Smooth muscle cell (in vitro differentiated cells): ENCODE results near the gene GCLC. TPM values are rescaled to one million over a fixed set of nuclear protein-coding genes. Genes with fewer than 3 reads are reported as not detected.

Experiments
- DNase-seq: peaks from one replicate; lab custom pipeline; 2025; ENCODE audit not compliant: unreplicated experiment; lab: John Stamatoyannopoulos, UW
- H2AFZ ChIP-seq: fragments of 200-600 bp; sonication (generic); 2 replicates; pipeline ENCODE4 v1.6.0; 2016; ENCODE audit warnings: antibody characterized with exemption, low read depth, mild to moderate bottlenecking
- H3F3A ChIP-seq: fragments of 200-600 bp; sonication (generic); 2 replicates; pipeline ENCODE4 v1.6.0; 2017; ENCODE audit warnings: antibody characterized with exemption, low read depth
- H3K27ac ChIP-seq: fragments of 200-600 bp; sonication (generic); 2 replicates; pipeline ENCODE4 v1.5.1; 2016; ENCODE audit warnings: low read depth, mild to moderate bottlenecking
- H3K27me3 ChIP-seq: fragments of 200-600 bp; sonication (generic); 2 replicates; pipeline ENCODE4 v1.6.1; 2016; ENCODE audit warnings: low read depth, mild to moderate bottlenecking
- H3K36me3 ChIP-seq: fragments of 200-600 bp; sonication (generic); 2 replicates; pipeline ENCODE4 v1.5.1; 2016; ENCODE audit warnings: low read depth
- H3K4me1 ChIP-seq: fragments of 200-600 bp; sonication (generic); 2 replicates; pipeline ENCODE4 v1.5.1; 2016; ENCODE audit warnings: low read depth
- H3K4me2 ChIP-seq: fragments of 200-600 bp; sonication (generic); 2 replicates; pipeline ENCODE4 v1.6.0; 2016; ENCODE audit warnings: mild to moderate bottlenecking
- H3K4me3 ChIP-seq: fragments of 200-600 bp; sonication (generic); 2 replicates; pipeline ENCODE4 v1.5.1; 2016; ENCODE audit warnings: mild to moderate bottlenecking
- H3K79me2 ChIP-seq: fragments of 200-600 bp; sonication (generic); 2 replicates; pipeline ENCODE4 v1.6.0; 2016; ENCODE audit warnings: low read depth, mild to moderate bottlenecking
- H3K9ac ChIP-seq: fragments of 200-600 bp; sonication (generic); 2 replicates; pipeline ENCODE4 v1.6.0; 2016; ENCODE audit warnings: low read depth
- H3K9me3 ChIP-seq: fragments of 200-600 bp; sonication (generic); replicated peaks from 2 replicates; pipeline ENCODE4 v1.5.1; 2016; ENCODE audit warnings: low read depth
- H4K20me1 ChIP-seq: fragments of 200-600 bp; sonication (generic); 2 replicates; pipeline ENCODE4 v1.6.0; 2016; ENCODE audit warnings: low read depth
- CTCF ChIP-seq: fragments of 200-600 bp; sonication (generic); IDR thresholded peaks from 2 replicates; pipeline ENCODE4 v1.5.1; 2017; ENCODE audit warnings: borderline replicate concordance, mild to moderate bottlenecking, antibody characterized with exemption; ENCODE audit not compliant: insufficient read depth, poor library complexity, severe bottlenecking
- WGBS: methylation state at CpG from one replicate; pipeline ENCODE4 v1.1.7; 2016; ENCODE audit warnings: low lambda C conversion rate; 5-methylcytosine and 5-hydroxymethylcytosine counted together
- polyA plus RNA-seq: library from polyadenylated mRNA; unstranded; fragments of >200 nt; fragmentation: Nextera tagmentation; extraction: Ambion mirVana; gene quantifications from 2 replicates; pipeline ENCODE4 v1.2.1, GENCODE V29; 2016
- total RNA-seq: library from RNA; depleted of rRNA; stranded (reverse); fragments of >200 nt; gene quantifications from 2 replicates; pipeline ENCODE4 v1.2.3, GENCODE V29; 2014

GCLC gene
- total and polyA plus RNA-seq, 2 experiments from 2014 or later, result 3.7 to 7.1 TPM

GRCh38 chr6:53581856-53582255, 37.0 kb upstream of the GCLC start:
- no peak for TF ChIP-seq CTCF
- no peaks in the 10 kb centered on the region for H3K9me3 ChIP-seq
- WGBS, result 69% methylated on average over 2 of the region's 2 CpGs

GRCh38 chr6:53581173-53581773, 36.4 kb upstream of the GCLC start:
- H2AFZ ChIP-seq, result peak overlapping the region; percentile 7
- TF ChIP-seq CTCF, result no peak
- H3K79me2 ChIP-seq, result no peaks in the 10 kb centered on the region
- no peak overlapping the region for H3K9ac ChIP-seq
- no peaks in the 10 kb centered on the region for H4K20me1 ChIP-seq
- H3K4me3 ChIP-seq, result no peak overlapping the region
- no peaks in the 10 kb centered on the region for H3K27me3 ChIP-seq
- peak overlapping the region; percentile 17 for H3K4me2 ChIP-seq
- DNase-seq, result no peak
- no peaks in the 10 kb centered on the region for H3F3A ChIP-seq
- WGBS, result 55% methylated on average over 2 of the region's 2 CpGs
- no peaks in the 10 kb centered on the region for H3K9me3 ChIP-seq
- peak overlapping the region; percentile 13 for H3K27ac ChIP-seq
- H3K4me1 ChIP-seq, result no peaks in the 10 kb centered on the region
- no peaks in the 10 kb centered on the region for H3K36me3 ChIP-seq

More at GRCh38 chr6:53581856-53582255, 37.0 kb upstream of the GCLC start:
- Histone ChIP-seq H3K4me3 (no peak overlapping the region), H4K20me1 (no peaks in the 10 kb centered on the region), H3F3A (no peaks in the 10 kb centered on the region), H2AFZ (peak overlapping the region; percentile 1), H3K9ac (no peak overlapping the region), H3K27ac (peak overlapping the region; percentile 13), H3K79me2 (no peaks in the 10 kb centered on the region), H3K27me3 (no peaks in the 10 kb centered on the region), H3K4me2 (peak overlapping the region; percentile 17), H3K36me3 (no peaks in the 10 kb centered on the region), H3K4me1 (no peaks in the 10 kb centered on the region)
- DNase-seq, result no peak

GRCh38 chr6:53579338-53579737, 34.4 kb upstream of the GCLC start:
- WGBS, result 95% methylated on average over 5 of the region's 5 CpGs
- no peak for TF ChIP-seq CTCF

GRCh38 chr6:53578371-53578770, 33.5 kb upstream of the GCLC start:
- H3K4me1 ChIP-seq, result no peaks in the 10 kb centered on the region
- no peaks in the 10 kb centered on the region for H3K9me3 ChIP-seq
- H3K9ac ChIP-seq, result no peak overlapping the region
- H3K27me3 ChIP-seq, result no peaks in the 10 kb centered on the region
- DNase-seq, result no peak
- no peak overlapping the region for H2AFZ ChIP-seq
- no peaks in the 10 kb centered on the region for H4K20me1 ChIP-seq
- H3K4me2 ChIP-seq, result no peak overlapping the region
- no peaks in the 10 kb centered on the region for H3K79me2 ChIP-seq
- no peaks in the 10 kb centered on the region for H3F3A ChIP-seq
- 80% methylated on average over 7 of the region's 7 CpGs for WGBS
- H3K27ac ChIP-seq, result no peak overlapping the region
- H3K4me3 ChIP-seq, result no peak overlapping the region
- no peaks in the 10 kb centered on the region for H3K36me3 ChIP-seq
- TF ChIP-seq CTCF, result no peak

More at GRCh38 chr6:53579338-53579737, 34.4 kb upstream of the GCLC start:
- H2AFZ ChIP-seq, result no peak overlapping the region
- DNase-seq, result no peak
- H3F3A ChIP-seq, result no peaks in the 10 kb centered on the region
- H4K20me1 ChIP-seq, result no peaks in the 10 kb centered on the region
- H3K36me3 ChIP-seq, result no peaks in the 10 kb centered on the region
- H3K79me2 ChIP-seq, result no peaks in the 10 kb centered on the region
- no peaks in the 10 kb centered on the region for H3K9me3 ChIP-seq
- no peak overlapping the region for H3K27ac ChIP-seq
- H3K9ac ChIP-seq, result no peak overlapping the region
- no peak overlapping the region for H3K4me3 ChIP-seq
- H3K4me2 ChIP-seq, result no peak overlapping the region
- H3K4me1 ChIP-seq, result no peaks in the 10 kb centered on the region
- no peaks in the 10 kb centered on the region for H3K27me3 ChIP-seq
